GM23338 (cell line): ENCODE data around the gene PLET1.

Source experiments
- CREB1 ChIP-seq: fragments of 250-450 bp; sonication (Bioruptor Pico); IDR thresholded peaks from 2 replicates; pipeline ENCODE4 v1.5.0; 2020; ENCODE audit warnings: low read depth, mild to moderate bottlenecking, moderate library complexity
- CTCF ChIP-seq, 2 experiments: fragments of 200-600 bp in 1 of 2; sonication (generic) in 1 of 2; conservative IDR thresholded peaks; 2 replicates each; pipeline versions ENCODE4 v1.5.1 to v1.6.1; 2016 to 2017; ENCODE audit warnings: antibody characterized with exemption in 2 of 2, low read depth in 2 of 2, mild to moderate bottlenecking in 2 of 2, moderate library complexity in 1 of 2
- EZH2 ChIP-seq: fragments of 200-600 bp; sonication (generic); IDR thresholded peaks from one replicate; pipeline ENCODE4 v1.8.0; 2017; ENCODE audit warnings: antibody characterized with exemption, mild to moderate bottlenecking, low read depth; ENCODE audit not compliant: unreplicated experiment
- EZH2phosphoT487 ChIP-seq: fragments of 200-600 bp; sonication (generic); IDR thresholded peaks from one replicate; pipeline ENCODE4 v1.8.1; 2018; ENCODE audit warnings: antibody characterized with exemption; ENCODE audit not compliant: unreplicated experiment
- JUNB ChIP-seq: IDR thresholded peaks from one replicate; pipeline ENCODE4 v1.6.1; 2016; ENCODE audit warnings: antibody characterized with exemption; ENCODE audit not compliant: unreplicated experiment
- NANOG ChIP-seq: IDR thresholded peaks from 2 replicates; pipeline ENCODE4 v1.6.1; 2016; ENCODE audit warnings: antibody characterized with exemption, borderline replicate concordance
- POLR2AphosphoS5 ChIP-seq: IDR thresholded peaks from 2 replicates; pipeline ENCODE4 v1.6.1; 2016; ENCODE audit warnings: antibody characterized with exemption, low read depth
- STAT1 ChIP-seq: IDR thresholded peaks from one replicate; pipeline ENCODE4 v1.6.1; 2016; ENCODE audit warnings: antibody characterized with exemption; ENCODE audit not compliant: unreplicated experiment

GRCh38 chr11:112273066-112273465 is 12.4 kb upstream of the PLET1 start:
- TF ChIP-seq CTCF (conservative IDR thresholded peaks at IDR 0.05; ENCODE audit: low read depth in 2 of 2) (no peak), EZH2 (no peak), STAT1 (no peak), NANOG (no peak), CREB1 (CRISPR knock-in tag) (no peak), EZH2phosphoT487 (no peak), POLR2AphosphoS5 (no peak), JUNB (no peak)
